Tibial nerve (tissue), 3 donors: ENCODE results near the gene HNRNPH1.

Experiments used
- CTCF ChIP-seq, 5 experiments: fragments of 200-600 bp in 3 of 5; fragments of 450-650 bp in 2 of 5; sonication (generic) in 3 of 5; IDR thresholded peaks; one replicate each; pipeline ENCODE4 v1.5.1; 2016 to 2019; ENCODE audit warnings: antibody characterized with exemption in 5 of 5, mild to moderate bottlenecking in 3 of 5, moderate library complexity in 2 of 5
- POLR2A ChIP-seq, 2 donors: fragments of 450-650 bp; IDR thresholded peaks; one replicate each; pipeline ENCODE4 v1.6.1; 2017; ENCODE audit warnings: antibody characterized with exemption in 2 of 2, mild to moderate bottlenecking in 2 of 2, moderate library complexity in 2 of 2

- TF ChIP-seq CTCF (IDR thresholded peaks at IDR 0.05) (no peak), POLR2A (IDR thresholded peaks at IDR 0.05) (no peak)
These were observed 12.6 kb downstream of the HNRNPH1 start for GRCh38 chr5:179610903-179611265.
